Panc1 (cell line): Measurements from ENCODE around the gene RAB26. TPM values are rescaled to one million over a fixed set of nuclear protein-coding genes. Genes with fewer than 3 reads are reported as not detected.
"Not testable (repeated sequence)": the region's sequence is repeated elsewhere in the genome, so short reads cannot be mapped to it uniquely, and the experiment has no call there.

Experiments used
- ATAC-seq: fragments of 200-7000 bp; cut with Tn5 transposase; 2 replicates; pipeline ENCODE4 v1.9.1; 2020; ENCODE audit warnings: mild to moderate bottlenecking, moderate library complexity
- BruUV-seq: library from RNA; stranded (reverse); fragments of 400-500 nt; replicated peaks from 2 replicates; lab custom pipeline; 2021; lab: Mats Ljungman, UMichigan
- CTCF ChIA-PET: fragments of 300-600 bp; sonication (Branson Sonifier 250); formaldehyde crosslinking; loops from one replicate; lab custom pipeline; 2022; ENCODE audit warnings: antibody characterized with exemption; lab: Charles Lee
- POLR2A ChIA-PET: fragments of 300-600 bp; sonication (Branson Sonifier 250); formaldehyde crosslinking; loops from one replicate; lab custom pipeline; 2022; ENCODE audit warnings: antibody characterized with exemption; lab: Charles Lee
- DNase-seq: peaks from one replicate; pipeline ENCODE4 v3.0.0-alpha.2; 2010; ENCODE audit warnings: low read depth, low spot score
- H3K27ac ChIP-seq: 2 replicates; pipeline ENCODE4 v1.5.1; 2011; ENCODE audit warnings: mild to moderate bottlenecking, low read length, inconsistent platforms
- H3K27me3 ChIP-seq: fragments of 200-500 bp; sonication (Bioruptor generic); 2 replicates; pipeline ENCODE4 v1.6.0; 2014; ENCODE audit warnings: low read length, inconsistent platforms; ENCODE audit not compliant: control insufficient read depth, insufficient read depth
- H3K36me3 ChIP-seq: fragments of 200-500 bp; sonication (Bioruptor generic); 2 replicates; pipeline ENCODE4 v1.5.1; 2014; ENCODE audit warnings: inconsistent platforms, mild to moderate bottlenecking, low read length, moderate library complexity; ENCODE audit not compliant: control insufficient read depth, insufficient read depth
- H3K4me1 ChIP-seq: 2 replicates; pipeline ENCODE4 v1.5.1; 2011; ENCODE audit warnings: inconsistent platforms, mild to moderate bottlenecking, low read length, moderate library complexity; ENCODE audit not compliant: control insufficient read depth, insufficient read depth
- H3K4me3 ChIP-seq, 2 experiments: 2 replicates each; pipeline ENCODE4 v1.5.1; 2011 to 2012; ENCODE audit warnings: low read depth in 2 of 2, low read length in 2 of 2, mild to moderate bottlenecking in 2 of 2, inconsistent platforms in 1 of 2, moderate library complexity in 1 of 2
- H3K9me3 ChIP-seq: fragments of 200-500 bp; sonication (Bioruptor generic); 2 replicates; pipeline ENCODE4 v1.5.1; 2014; ENCODE audit warnings: low read depth, mild to moderate bottlenecking, inconsistent platforms, low read length, moderate library complexity; ENCODE audit not compliant: control insufficient read depth, insufficient read depth
- CTCF ChIP-seq: fragments of 450-650 bp; IDR thresholded peaks from 2 replicates; pipeline ENCODE4 v1.5.1; 2017; ENCODE audit warnings: mild to moderate bottlenecking
- POLR2AphosphoS5 ChIP-seq: IDR thresholded peaks from 2 replicates; pipeline ENCODE4 v1.6.1; 2012; ENCODE audit warnings: mild to moderate bottlenecking, low read depth, low read length, moderate library complexity
- REST ChIP-seq, 2 experiments: IDR thresholded peaks; 2 replicates each; pipeline ENCODE4 v1.6.1; 2011 to 2012; ENCODE audit warnings: low read depth in 2 of 2, control low read depth in 1 of 2, low read length in 1 of 2, mild to moderate bottlenecking in 1 of 2, moderate library complexity in 1 of 2; ENCODE audit not compliant: insufficient read depth in 1 of 2
- SIN3A ChIP-seq: IDR thresholded peaks from 2 replicates; pipeline ENCODE4 v1.6.1; 2012; ENCODE audit warnings: low read depth, mild to moderate bottlenecking, low read length, moderate library complexity, borderline replicate concordance; ENCODE audit not compliant: insufficient read depth
- TCF7L2 ChIP-seq: IDR thresholded peaks from 2 replicates; pipeline ENCODE4 v1.6.1; 2011; ENCODE audit warnings: mild to moderate bottlenecking, low read depth, low read length, inconsistent platforms
- in situ Hi-C: cut with HindIII; loops from 2 replicates; pipeline ENCODE4 v1.10.0; 2016; ENCODE audit warnings: low sequenced_read_pairs, low pct_unique_long_range_greater_than_20kb
- intact Hi-C: fragments of 100-400 bp; cut with micrococcal nuclease; formaldehyde crosslinking; loops from one replicate; pipeline ENCODE4 v1.10.0; 2022; ENCODE audit not compliant: unreplicated experiment
- total RNA-seq: library from RNA; stranded (reverse); gene quantifications from one replicate; pipeline ENCODE4 v1.2.1, GENCODE V29; 2021; ENCODE audit not compliant: unreplicated experiment

Gene RAB26
- total RNA-seq, 1 experiment from 2014 or later, result 92.2 TPM

- ChIA-PET CTCF (interaction anchor here (0.7 to 1.7 kb wide), 2 partner anchors 19 to 118 kb away, joined by 3 to 14 read pairs; no protein-coding TSS in a partner anchor), POLR2A (interaction anchor here (0.6 to 0.7 kb wide), 2 partner anchors 14 to 76 kb away, joined by 3 to 5 read pairs; partner anchors contain the start of gene PKD1)
- Histone ChIP-seq H3K4me3 (peak overlapping the region; percentile 17 to 50), H3K4me1 (peaks cover 42% of the 10 kb centered on the region), H3K9me3 (no peaks in the 10 kb centered on the region), H3K36me3 (no peaks in the 10 kb centered on the region), H3K27me3 (no peaks in the 10 kb centered on the region), H3K27ac (peak overlapping the region; percentile 72)
- TF ChIP-seq SIN3A, result no peak
- in situ Hi-C loops (no loop called here), intact Hi-C loops (no loop called here)
- DNase-seq (no peak), ATAC-seq (peak; percentile 62)
- BruUV-seq, result no TSS peak
Measured at GRCh38 chr16:2121853-2122252, 26.6 kb upstream of the RAB26 start.

DNA sequence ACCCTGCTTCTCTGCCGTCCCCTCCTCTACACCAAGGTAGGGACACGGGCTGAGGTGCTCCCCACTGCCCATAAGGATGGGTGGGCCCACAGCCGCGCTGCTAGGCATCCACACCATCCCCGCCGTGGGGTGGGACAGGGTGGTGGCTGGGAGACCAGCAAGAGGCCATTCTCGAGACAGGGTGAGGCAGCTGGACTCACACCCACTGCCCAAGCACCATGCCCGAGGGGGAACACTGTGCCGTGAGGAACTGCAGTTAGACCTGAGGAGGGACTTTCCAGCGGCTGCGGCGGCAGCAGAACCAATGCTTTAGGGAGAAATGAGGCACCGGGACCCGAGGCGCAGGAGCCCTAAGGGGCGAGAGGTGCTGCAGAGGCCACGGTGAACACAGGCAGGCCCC lies 26.0 kb upstream of the RAB26 start:
- intact Hi-C loops, result no loop called here
- Histone ChIP-seq H3K4me3 (peak overlapping the region; percentile 17 to 50; a peak in 3 of 4 replicates), H3K4me1 (peaks cover 47% of the 10 kb centered on the region), H3K36me3 (no peaks in the 10 kb centered on the region), H3K9me3 (no peaks in the 10 kb centered on the region), H3K27ac (peak overlapping the region; percentile 72), H3K27me3 (no peaks in the 10 kb centered on the region)
- in situ Hi-C loops, result no loop called here
- DNase-seq, result no peak
- ChIA-PET CTCF (interaction anchor here (1.7 kb wide), 1 partner anchor 18 kb away, joined by 14 read pairs; no protein-coding TSS in a partner anchor), POLR2A (no interaction called here)
- ATAC-seq, result peak; percentile 2
- no peak for TF ChIP-seq TCF7L2
- TF ChIP-seq SIN3A, result no peak
- TF ChIP-seq CTCF, result no peak
- no peak for TF ChIP-seq REST (IDR thresholded peaks at IDR 0.05; ENCODE audit: insufficient read depth in 1 of 2, low read depth in 2 of 2, low read length in 1 of 2)
- TF ChIP-seq POLR2AphosphoS5, result no peak
- no TSS peak for BruUV-seq

DNA sequence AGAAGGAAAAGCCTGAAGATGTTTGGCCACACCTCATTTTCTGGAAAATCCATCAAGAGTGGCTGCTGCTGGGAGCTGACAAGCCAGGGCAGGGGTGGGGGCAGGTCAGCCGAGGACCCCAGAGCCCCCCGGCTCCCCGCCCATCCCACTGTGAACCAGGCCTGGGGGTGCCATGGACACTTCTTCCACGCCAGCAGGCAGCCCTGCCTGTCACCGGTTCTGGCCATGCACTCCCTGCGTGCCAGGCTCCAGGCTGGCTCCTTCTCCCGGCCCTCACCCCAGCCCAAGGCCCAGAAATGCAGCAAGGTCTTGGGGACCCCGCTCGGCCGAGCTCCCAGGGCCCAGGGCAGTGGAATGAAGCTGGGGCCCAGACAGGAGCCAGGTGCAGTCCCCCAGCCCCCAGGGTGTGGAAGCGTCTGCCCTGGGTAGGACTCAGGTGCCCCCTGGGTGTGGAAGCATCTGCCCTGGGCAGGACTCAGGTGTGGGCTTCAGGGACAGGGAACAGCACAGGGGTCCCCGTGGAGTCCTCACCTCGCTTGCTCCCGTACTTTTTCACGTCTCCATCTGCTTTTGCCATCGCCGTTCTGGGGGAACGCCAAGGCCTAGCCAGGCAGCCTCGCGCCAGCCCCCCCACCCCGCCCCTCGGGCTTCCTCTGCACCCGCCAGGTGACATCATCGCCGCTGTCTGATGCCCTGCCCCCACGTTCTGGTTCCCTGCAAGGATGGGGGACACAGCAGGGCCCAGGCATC lies 25.3 kb upstream of the RAB26 start:
- CTCF ChIA-PET, DNase-seq, H3K27me3 ChIP-seq, BruUV-seq, H3K9me3 ChIP-seq, POLR2A ChIA-PET, H3K36me3 ChIP-seq, intact Hi-C loops, in situ Hi-C loops, ATAC-seq: not testable (repeated sequence)
- peak overlapping the region; percentile 72; the same call in 1 of the 2 replicates for H3K27ac ChIP-seq
- H3K4me3 ChIP-seq, result peak overlapping the region; percentile 17 to 50; a peak in 3 of 4 replicates
- peaks cover 50% of the 10 kb centered on the region for H3K4me1 ChIP-seq

DNA sequence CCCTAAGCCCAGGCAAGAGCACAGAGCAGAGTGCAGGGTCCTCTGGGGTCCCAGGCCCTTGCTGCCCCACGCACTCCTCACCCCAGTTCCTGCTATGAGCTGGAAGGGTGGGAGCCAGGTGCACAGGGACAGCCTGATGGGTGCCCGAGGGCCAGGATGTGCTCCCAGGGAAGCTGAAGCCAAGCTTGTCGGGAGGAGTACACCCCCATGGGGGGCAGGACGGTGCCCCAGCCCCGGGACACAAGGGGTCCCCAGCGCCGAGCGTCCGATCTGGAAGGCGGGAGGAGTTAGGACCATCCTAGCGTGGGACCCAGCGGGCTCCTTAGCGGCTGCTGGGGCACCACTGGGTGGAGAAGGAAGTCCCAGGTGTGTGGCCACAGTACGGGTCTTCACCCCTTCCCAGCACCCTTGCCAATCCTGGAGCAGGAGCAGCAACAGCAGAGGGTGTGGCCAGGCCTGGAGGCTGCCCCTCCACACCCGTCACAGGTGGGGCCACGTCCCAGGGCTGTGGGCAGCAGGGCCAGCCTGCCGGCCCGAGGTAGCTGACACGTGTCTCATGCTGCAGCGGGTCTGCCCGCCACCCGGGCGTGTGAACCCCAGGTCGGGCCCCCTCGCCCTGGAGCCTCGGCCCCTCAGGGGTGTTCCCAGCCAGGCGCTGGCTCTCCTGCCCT lies 24.6 kb upstream of the RAB26 start:
- BruUV-seq, CTCF ChIA-PET, intact Hi-C loops, in situ Hi-C loops, H3K27me3 ChIP-seq, H3K36me3 ChIP-seq, DNase-seq, H3K9me3 ChIP-seq, POLR2A ChIA-PET: not testable (repeated sequence)
- peak overlapping the region in 1 of 2 experiments; percentile 1; a peak in 1 of 4 replicates for H3K4me3 ChIP-seq
- peak overlapping the region; percentile 91 for H3K27ac ChIP-seq
- peak; percentile 52 for ATAC-seq
- peaks cover 50% of the 10 kb centered on the region for H3K4me1 ChIP-seq

DNA sequence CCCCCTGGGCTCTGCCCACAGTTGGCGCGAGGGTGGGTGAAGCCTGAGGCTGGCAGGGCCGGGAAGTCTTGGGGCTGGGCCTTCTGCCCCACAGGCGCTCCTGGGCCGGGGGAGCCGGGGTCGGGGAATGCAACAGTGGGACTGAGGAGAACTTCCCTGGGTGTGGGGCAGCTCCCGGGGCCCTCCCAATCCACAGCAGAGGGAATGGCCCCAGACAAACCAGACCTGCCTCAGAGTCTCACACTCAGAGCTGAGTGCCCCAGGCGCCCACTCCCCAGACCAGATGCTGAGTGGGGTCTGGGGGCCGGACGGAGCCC lies 24.1 kb upstream of the RAB26 start:
- intact Hi-C loops, BruUV-seq, H3K27me3 ChIP-seq, DNase-seq, H3K36me3 ChIP-seq, H3K9me3 ChIP-seq, in situ Hi-C loops, POLR2A ChIA-PET, CTCF ChIA-PET: not testable (repeated sequence)
- H3K27ac ChIP-seq, result peak overlapping the region; percentile 91
- H3K4me1 ChIP-seq, result peaks cover 50% of the 10 kb centered on the region
- ATAC-seq, result peak; percentile 13
- peak overlapping the region; percentile 15 to 26; a peak in 3 of 4 replicates for H3K4me3 ChIP-seq
